Esophagus squamous epithelium (tissue), 5 donors: ENCODE results near the gene PLCH2. TPM values are rescaled to one million over a fixed set of nuclear protein-coding genes. Genes with fewer than 3 reads are reported as not detected.

Experiments
- DNase-seq: peaks from one replicate; lab custom pipeline; 2025; lab: John Stamatoyannopoulos, UW
- H3K27ac ChIP-seq, 4 donors: fragments of 200-600 bp; sonication (generic); one replicate each; pipeline ENCODE4 v1.5.1; 2016 to 2019; ENCODE audit warnings: mild to moderate bottlenecking in 1 of 4
- H3K27me3 ChIP-seq, 4 donors: fragments of 200-600 bp; sonication (generic); 1 replicate in 3 of 4; 2 replicates in 1 of 4; pipeline versions ENCODE4 v1.5.1 to v1.6.0; 2017 to 2021; ENCODE audit warnings: antibody characterized with exemption in 1 of 4
- H3K36me3 ChIP-seq, 3 donors: fragments of 200-600 bp; sonication (generic); one replicate each; pipeline ENCODE4 v1.5.1; 2016 to 2019
- H3K4me1 ChIP-seq, 3 donors: fragments of 200-600 bp; sonication (generic); one replicate each; pipeline ENCODE4 v1.5.1; 2017 to 2019
- H3K4me3 ChIP-seq, 4 donors: fragments of 200-600 bp; sonication (generic); 1 replicate in 3 of 4; 2 replicates in 1 of 4; pipeline ENCODE4 v1.5.1; 2016 to 2019; ENCODE audit warnings: mild to moderate bottlenecking in 2 of 4, moderate library complexity in 1 of 4
- H3K9me3 ChIP-seq, 3 donors: fragments of 200-600 bp; sonication (generic); one replicate each; pipeline ENCODE4 v1.5.1; 2016 to 2019
- CTCF ChIP-seq, 6 experiments: fragments of 450-650 bp in 4 of 6; fragments of 200-600 bp in 2 of 6; sonication (generic) in 2 of 6; IDR thresholded peaks; one replicate each; pipeline ENCODE4 v1.5.1; 2016 to 2019; ENCODE audit warnings: antibody characterized with exemption in 6 of 6, mild to moderate bottlenecking in 4 of 6, moderate library complexity in 4 of 6
- POLR2A ChIP-seq, 4 donors: fragments of 450-650 bp; IDR thresholded peaks; one replicate each; pipeline ENCODE4 v1.6.1; 2017; ENCODE audit warnings: antibody characterized with exemption in 4 of 4, mild to moderate bottlenecking in 4 of 4, moderate library complexity in 3 of 4
- WGBS, 2 donors: methylation state at CpG; one replicate each; pipeline ENCODE4 v1.1.5; 2018; 5-methylcytosine and 5-hydroxymethylcytosine counted together
- intact Hi-C: fragments of 100-400 bp; cut with DNase I; formaldehyde crosslinking; loops from one replicate; pipeline ENCODE4 v1.15.0; 2022
- total RNA-seq, 4 donors: library from RNA; depleted of rRNA; stranded (reverse); fragments of >200 nt; gene quantifications; one replicate each; pipeline ENCODE4 v1.1.0, GENCODE V29; 2016
- donor health status: DM: yes; HTN: yes; CAD: no.

The PLCH2 gene
- total RNA-seq, 4 donors from 2014 or later, result 26.1 to 34.3 (median 31.5) TPM

DNA sequence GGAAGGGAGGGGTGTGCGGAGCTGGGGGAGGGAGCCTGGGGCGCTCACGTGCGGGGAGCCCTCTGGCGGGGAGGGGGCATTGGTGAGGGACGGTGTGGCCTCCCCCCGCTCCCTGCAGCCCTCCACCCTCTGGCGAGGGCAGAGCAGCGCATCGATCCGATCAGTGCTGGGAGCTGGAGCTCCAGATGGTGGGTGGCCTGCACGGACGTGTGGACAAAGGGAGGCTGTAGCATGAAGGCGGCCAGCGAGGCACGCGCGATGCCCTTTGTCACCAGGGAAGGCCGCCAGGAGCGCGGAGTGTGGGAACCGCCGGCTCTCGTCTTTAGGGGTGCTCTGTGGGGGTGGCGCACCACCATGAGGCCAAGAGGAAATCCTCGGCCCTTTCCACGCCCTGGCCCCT is 59.4 kb downstream of the PLCH2 start:
- Histone ChIP-seq H3K36me3 (no peaks in the 10 kb centered on the region), H3K4me1 (peaks cover 50 to 76% (median 51%) of the 10 kb centered on the region in 3 donors)
- intact Hi-C loops, result no loop called here

GRCh38 chr1:2535981-2536380 is 59.9 kb downstream of the PLCH2 start:
- Histone ChIP-seq H3K4me1 (peaks cover 47 to 76% (median 51%) of the 10 kb centered on the region in 3 donors), H3K9me3 (no peaks in the 10 kb centered on the region), H3K4me3 (no peak overlapping the region), H3K27me3 (peaks cover 0 to 100% (median 0%) of the 10 kb centered on the region in 4 donors), H3K27ac (no peak overlapping the region), H3K36me3 (no peaks in the 10 kb centered on the region)
- no peak for DNase-seq
- WGBS, 2 donors, result 73 to 74% methylated on average over 3 to 7 of the region's 9 CpGs
- TF ChIP-seq CTCF (IDR thresholded peaks at IDR 0.05) (no peak), POLR2A (IDR thresholded peaks at IDR 0.05) (no peak)
- intact Hi-C loops, result no loop called here

More for the DNA sequence above, 59.4 kb downstream of the PLCH2 start:
- no peaks in the 10 kb centered on the region for H3K9me3 ChIP-seq
- TF ChIP-seq CTCF (IDR thresholded peaks at IDR 0.05) (no peak), POLR2A (IDR thresholded peaks at IDR 0.05) (no peak)
- peak overlapping the region in 1 of 4 donors; percentile 5 for H3K4me3 ChIP-seq
- H3K27me3 ChIP-seq, result peaks cover 0 to 100% (median 0%) of the 10 kb centered on the region in 4 donors
- DNase-seq, result no peak
- H3K27ac ChIP-seq, result peak overlapping the region in 1 of 4 donors; percentile 63
- WGBS, 2 donors, result 52 to 73% methylated on average over 3 to 14 of the region's 27 CpGs

- peaks cover 40 to 69% (median 44%) of the 10 kb centered on the region in 3 donors for H3K4me1 ChIP-seq
- H3K27me3 ChIP-seq, result peaks cover 0 to 98% (median 0%) of the 10 kb centered on the region in 4 donors
- no peak overlapping the region for H3K27ac ChIP-seq
- DNase-seq, result no peak
- H3K9me3 ChIP-seq, result no peaks in the 10 kb centered on the region
- WGBS, 2 donors, result 39% methylated on average over 6 of the region's 9 CpGs; no CpG with 5 or more reads in 1 of the 2 donors
- no peak overlapping the region for H3K4me3 ChIP-seq
- H3K36me3 ChIP-seq, result no peaks in the 10 kb centered on the region
- intact Hi-C loops, result no loop called here
- TF ChIP-seq POLR2A (IDR thresholded peaks at IDR 0.05) (no peak), CTCF (IDR thresholded peaks at IDR 0.05) (no peak)
Observed at GRCh38 chr1:2537784-2538115, 61.7 kb downstream of the PLCH2 start.

DNA sequence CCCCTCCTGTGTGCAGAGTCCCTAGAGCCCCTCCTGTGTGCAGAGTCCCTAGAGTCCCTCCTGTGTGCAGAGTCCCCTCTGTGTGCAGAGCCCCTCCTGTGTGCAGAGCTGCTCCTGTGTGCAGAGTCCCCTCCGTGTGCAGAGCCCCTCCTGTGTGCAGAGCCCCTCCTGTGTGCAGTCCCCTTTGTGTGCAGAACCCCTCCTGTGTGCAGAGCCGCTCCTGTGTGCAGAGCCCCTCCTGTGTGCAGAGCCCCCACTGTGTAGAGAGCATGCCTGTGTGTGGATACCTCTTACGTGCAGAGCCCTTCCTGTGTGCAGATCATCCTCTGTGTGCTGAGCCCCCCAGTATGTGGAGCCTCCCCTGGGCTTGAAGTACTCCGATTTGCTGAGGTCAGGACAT is 62.3 kb downstream of the PLCH2 start:
- no peak overlapping the region for H3K27ac ChIP-seq
- H3K27me3 ChIP-seq, result peaks cover 0 to 93% (median 0%) of the 10 kb centered on the region in 4 donors
- no peak for DNase-seq
- TF ChIP-seq POLR2A (IDR thresholded peaks at IDR 0.05) (no peak), CTCF (IDR thresholded peaks at IDR 0.05) (no peak)
- H3K4me3 ChIP-seq, result no peak overlapping the region
- H3K4me1 ChIP-seq, result peaks cover 35 to 69% (median 40%) of the 10 kb centered on the region in 3 donors
- no CpG with 5 or more reads among the region's 4 CpGs for WGBS, 2 donors
- intact Hi-C loops, result no loop called here
- H3K36me3 ChIP-seq, result no peaks in the 10 kb centered on the region
- no peaks in the 10 kb centered on the region for H3K9me3 ChIP-seq

- no peak overlapping the region for H3K4me3 ChIP-seq
- H3K36me3 ChIP-seq, result no peaks in the 10 kb centered on the region
- no peak for DNase-seq
- no peaks in the 10 kb centered on the region for H3K9me3 ChIP-seq
- TF ChIP-seq POLR2A (IDR thresholded peaks at IDR 0.05) (no peak), CTCF (IDR thresholded peaks at IDR 0.05) (no peak)
- H3K4me1 ChIP-seq, result peaks cover 31 to 69% (median 40%) of the 10 kb centered on the region in 3 donors
- 100% methylated on average over 1 to 3 of the region's 8 CpGs for WGBS, 2 donors
- peaks cover 0 to 88% (median 0%) of the 10 kb centered on the region in 4 donors for H3K27me3 ChIP-seq
- intact Hi-C loops, result no loop called here
- H3K27ac ChIP-seq, result no peak overlapping the region
Observed at GRCh38 chr1:2538872-2539271, 62.8 kb downstream of the PLCH2 start.
